Measurements from ENCODE around the gene ACTN4. TPM values are rescaled to one million over a fixed set of nuclear protein-coding genes. Genes with fewer than 3 reads are reported as not detected.

The ACTN4 gene
- total and polyA plus RNA-seq, 2 of the 4 experiments (the other 2 are of a cell fraction), result 541 to 659 TPM

GRCh38 chr19:38662537-38663155 lies 15.2 kb downstream of the ACTN4 start:
- peak overlapping the region in 1 of 2 experiments; percentile 72; a peak in 1 of 4 replicates for H4K8ac ChIP-seq (ENCODE audit: low read depth in 2 of 2, low read length in 2 of 2)
- no peak overlapping the region for H4K5ac ChIP-seq (ENCODE audit: low read depth, low read length)
- WGBS, 2 experiments (ENCODE audit: extremely low coverage in 2 of 2, insufficient read length in 1 of 2), result 82% methylated on average over 3 of the region's 7 CpGs; no CpG with 5 or more reads in 1 of the 2 experiments
- H3K18ac ChIP-seq (ENCODE audit: low read depth, low read length), result no peak overlapping the region
- no peak overlapping the region for H3K4me3 ChIP-seq (ENCODE audit: insufficient read depth, low read depth, low read length)
- peaks cover 61% of the 10 kb centered on the region for H4K20me1 ChIP-seq (ENCODE audit: insufficient read depth, low read length)
- peak overlapping the region; percentile 30; the same call in 1 of the 2 replicates for H4K91ac ChIP-seq (ENCODE audit: insufficient read depth, low read depth, low read length)
- dilution Hi-C loops (cut with HindIII; ENCODE audit: low sequenced_read_pairs, unreplicated experiment) (no loop called here), in situ Hi-C loops (cut with MboI; ENCODE audit: low sequenced_read_pairs) (no loop called here), intact Hi-C loops (cut with micrococcal nuclease) (no loop called here)
- no peak overlapping the region for H2BK20ac ChIP-seq (ENCODE audit: low read depth, low read length)
- no peak overlapping the region for H2AFZ ChIP-seq (replicated peaks; ENCODE audit: low read length, poor library complexity)
- DNase-seq (no peak), ATAC-seq (ENCODE audit: low read depth) (no peak)
- H3K9ac ChIP-seq (ENCODE audit: low read depth, low read length), result no peak overlapping the region
- H3K23ac ChIP-seq (ENCODE audit: low read depth, low read length), result peak overlapping the region; percentile 72; the same call in 1 of the 2 replicates
- peak overlapping the region; percentile 34; the same call in 1 of the 2 replicates for H3K14ac ChIP-seq (replicated peaks; ENCODE audit: low read depth, low read length)
- H2BK15ac ChIP-seq (ENCODE audit: low read depth, low read length), result no peak overlapping the region; the same call in 2 of the 3 replicates
- H3K4me2 ChIP-seq (ENCODE audit: low read depth, low read length), result no peak overlapping the region
- ChIA-PET CTCF (interaction anchor here (0.7 kb wide), 1 partner anchor 28 kb away, joined by 3 read pairs; no protein-coding TSS in a partner anchor), POLR2A (ENCODE audit: unreplicated experiment) (interaction anchor here (0.5 kb wide), 1 partner anchor 13 kb away, joined by 3 read pairs; no protein-coding TSS in a partner anchor)
- H3K27me3 ChIP-seq (ENCODE audit: control insufficient read depth, insufficient read depth, low read length), result no peaks in the 10 kb centered on the region
- H2AK5ac ChIP-seq (ENCODE audit: low read depth, low read length), result peak overlapping the region; percentile 32; the same call in 1 of the 2 replicates
- H3K4ac ChIP-seq (ENCODE audit: low read depth, low read length), result peak overlapping the region; percentile 54; the same call in 1 of the 2 replicates
- H3K56ac ChIP-seq (ENCODE audit: extremely low read depth, insufficient read depth, low read length), result no peak overlapping the region
- H3K79me1 ChIP-seq (ENCODE audit: low read depth in 1 of 2, low read length in 2 of 2), result peaks cover 5 to 67% of the 10 kb centered on the region in 2 experiments; a peak in 3 of 4 replicates
- H3K9me1 ChIP-seq (ENCODE audit: insufficient read depth, low read length), result peaks cover 48% of the 10 kb centered on the region
- TF ChIP-seq RCOR1 (IDR thresholded peaks at IDR 0.05; ENCODE audit: insufficient replicate concordance, low read length), result no peak
- TF ChIP-seq MAFK (IDR thresholded peaks at IDR 0.05; ENCODE audit: low read depth, low read length), result no peak
- TF ChIP-seq NFE2L2 (IDR thresholded peaks at IDR 0.05; ENCODE audit: low read depth, low read length), result no peak
- no peak for TF ChIP-seq RAD21 (IDR thresholded peaks at IDR 0.05; ENCODE audit: low read length)
- no peak for TF ChIP-seq USF2 (IDR thresholded peaks at IDR 0.05; ENCODE audit: low read depth, low read length)
- TF ChIP-seq CEBPB (IDR thresholded peaks at IDR 0.05; ENCODE audit: low read depth, low read length), result no peak
- TF ChIP-seq BHLHE40 (IDR thresholded peaks at IDR 0.05; ENCODE audit: low read depth, low read length), result no peak
- no peak for TF ChIP-seq MXI1 (IDR thresholded peaks at IDR 0.05; ENCODE audit: borderline replicate concordance, low read depth, low read length)
- no peak for TF ChIP-seq MAZ (IDR thresholded peaks at IDR 0.05; ENCODE audit: borderline replicate concordance, low read depth, low read length)
- TF ChIP-seq POLR2A (IDR thresholded peaks at IDR 0.05; ENCODE audit: low read depth, low read length), result no peak
- TF ChIP-seq CTCF (conservative IDR thresholded peaks at IDR 0.05; ENCODE audit: low read depth, low read length), result no peak
- no peak for TF ChIP-seq RFX5 (IDR thresholded peaks at IDR 0.05; ENCODE audit: low read depth, low read length)
- H2BK120ac ChIP-seq (ENCODE audit: low read depth, low read length), result 0 out of 2 replicates have a peak overlapping the region, but pooled peaks have one; percentile 6
- H3K27ac ChIP-seq (ENCODE audit: insufficient read depth, low read length), result no peak overlapping the region
- no peaks in the 10 kb centered on the region for H3K9me3 ChIP-seq (ENCODE audit: control insufficient read depth, insufficient read depth, low read length)
- peak overlapping the region; percentile 61 for H2BK5ac ChIP-seq (ENCODE audit: low read depth, low read length, poor library complexity, severe bottlenecking)
- peaks cover 55% of the 10 kb centered on the region for H3K4me1 ChIP-seq (ENCODE audit: control insufficient read depth, insufficient read depth, low read length)
- H3K36me3 ChIP-seq (ENCODE audit: control insufficient read depth, insufficient read depth, low read length), result peaks cover 12% of the 10 kb centered on the region
- no peak overlapping the region for H2AK9ac ChIP-seq (replicated peaks; ENCODE audit: low read depth, low read length, poor library complexity)
- BruUV-seq (replicated peaks), result no TSS peak

Data from IMR-90 (cell line).